Mucosa of descending colon (tissue), 3 donors: Measurements from ENCODE around the gene IFT122. TPM values are rescaled to one million over a fixed set of nuclear protein-coding genes. Genes with fewer than 3 reads are reported as not detected.
"Not testable (repeated sequence)": the region's sequence is repeated elsewhere in the genome, so short reads cannot be mapped to it uniquely, and the experiment has no call there.

ENCODE experiments used
- ATAC-seq: fragments of 200-7000 bp; cut with Tn5 transposase; one replicate; pipeline ENCODE4 v1.9.1; 2020; ENCODE audit warnings: mild to moderate bottlenecking, moderate library complexity
- DNase-seq, 3 donors: peaks; one replicate each; pipeline ENCODE4 v3.0.0-alpha.2; 2020
- H3K36me3 ChIP-seq: fragments of 200-600 bp; one replicate; pipeline ENCODE4 v1.8.0; 2021; ENCODE audit warnings: low read depth, mild to moderate bottlenecking
- H3K4me1 ChIP-seq: fragments of 200-600 bp; one replicate; pipeline ENCODE4 v1.8.0; 2021; ENCODE audit warnings: low read depth, mild to moderate bottlenecking
- H3K4me3 ChIP-seq: fragments of 200-600 bp; one replicate; pipeline ENCODE4 v1.8.0; 2021; ENCODE audit warnings: mild to moderate bottlenecking
- H3K9me3 ChIP-seq: fragments of 200-600 bp; one replicate; pipeline ENCODE4 v1.8.0; 2021; ENCODE audit warnings: mild to moderate bottlenecking
- CTCF ChIP-seq: fragments of 200-600 bp; IDR thresholded peaks from one replicate; pipeline ENCODE4 v1.8.0; 2022; ENCODE audit warnings: antibody characterized with exemption, mild to moderate bottlenecking
- intact Hi-C, 2 donors: fragments of 100-400 bp; cut with DNase I in 1 of 2; cut with micrococcal nuclease in 1 of 2; formaldehyde crosslinking; loops; one replicate each; pipeline versions ENCODE4 v1.11.0 to v1.11.1; 2022; cut with DNase I, micrococcal nuclease
- total RNA-seq, 3 donors: library from RNA; stranded (reverse); fragmentation: NEBNext Ultra II Directional in 2 of 3; extraction: Animal tissue kit (Norgen Biotek cat#: 25700) in 2 of 3; gene quantifications; one replicate each; pipeline versions ENCODE4 v1.2.1 to v1.2.4, GENCODE V29; 2021 to 2023
- donor health status: DM: no; HTN: no; CAD: no; lungs with moderate emphysema.
- donor health status: DM: no; HTN: no; CAD: no.
- donor health status: DM: no; HTN: yes; CAD: no.

Gene IFT122
- total RNA-seq, 3 donors from 2014 or later = 24.6 to 35.0 (median 29.6) TPM

- intact Hi-C loops = no loop called here
- ATAC-seq = no peak
Measured at GRCh38 chr3:129540776-129541516, 100.9 kb downstream of the IFT122 start.

GRCh38 chr3:129542747-129543146, 102.7 kb downstream of the IFT122 start:
- intact Hi-C loops = no loop called here
- TF ChIP-seq CTCF = no peak
- ATAC-seq (no peak), DNase-seq (no peak)
- Histone ChIP-seq H3K4me3 (no peak overlapping the region), H3K9me3 (no peaks in the 10 kb centered on the region), H3K4me1 (no peaks in the 10 kb centered on the region), H3K36me3 (no peaks in the 10 kb centered on the region)

More at GRCh38 chr3:129540776-129541516, 100.9 kb downstream of the IFT122 start:
- Histone ChIP-seq H3K36me3 (no peaks in the 10 kb centered on the region), H3K9me3 (no peaks in the 10 kb centered on the region), H3K4me3 (no peak overlapping the region), H3K4me1 (no peaks in the 10 kb centered on the region)
- TF ChIP-seq CTCF = no peak
- DNase-seq = no peak

- no peaks in the 10 kb centered on the region for H3K36me3 ChIP-seq
- no peak for DNase-seq
- no peaks in the 10 kb centered on the region for H3K9me3 ChIP-seq
- H3K4me1 ChIP-seq = no peaks in the 10 kb centered on the region
- TF ChIP-seq CTCF = no peak
- H3K4me3 ChIP-seq = no peak within 1 kb of the TSS
- no peak for ATAC-seq
- intact Hi-C loops = no loop called here
Measured at GRCh38 chr3:129543156-129543790, 103.2 kb downstream of the IFT122 start, which contains the start of gene H1-8. Gene H1-8 (plus strand): TSS chr3:129543175. CDS start chr3:129543219, 44 bp downstream.

GRCh38 chr3:129543999-129544398, 104.0 kb downstream of the IFT122 start:
- no peak for DNase-seq
- intact Hi-C loops = no loop called here

GRCh38 chr3:129545951-129546350, 105.9 kb downstream of the IFT122 start:
- DNase-seq, H3K36me3 ChIP-seq, H3K4me3 ChIP-seq, H3K4me1 ChIP-seq, H3K9me3 ChIP-seq, ATAC-seq, intact Hi-C loops: not testable (repeated sequence)

More at GRCh38 chr3:129543999-129544398, 104.0 kb downstream of the IFT122 start:
- Histone ChIP-seq H3K4me3 (no peak overlapping the region), H3K9me3 (no peaks in the 10 kb centered on the region), H3K36me3 (no peaks in the 10 kb centered on the region), H3K4me1 (no peaks in the 10 kb centered on the region)
- TF ChIP-seq CTCF = no peak
- no peak for ATAC-seq

- no peak for TF ChIP-seq CTCF
- Histone ChIP-seq H3K9me3 (no peaks in the 10 kb centered on the region), H3K4me3 (no peak overlapping the region), H3K4me1 (no peaks in the 10 kb centered on the region), H3K36me3 (no peaks in the 10 kb centered on the region)
- DNase-seq (no peak), ATAC-seq (no peak)
- intact Hi-C loops = no loop called here
Measured at GRCh38 chr3:129547241-129547640, 107.2 kb downstream of the IFT122 start.
